Measurements from ENCODE around the gene DUSP5.

- TF ChIP-seq TAF1 (conservative IDR thresholded peaks at IDR 0.05) (no peak), RXRA (IDR thresholded peaks at IDR 0.05) (no peak), CTCF (IDR thresholded peaks at IDR 0.05; ENCODE audit: low read depth, low read length, missing input control) (no peak), JUND (IDR thresholded peaks at IDR 0.05) (no peak), NR2F2 (IDR thresholded peaks at IDR 0.05) (no peak), MAX (IDR thresholded peaks at IDR 0.05) (no peak), SP1 (IDR thresholded peaks at IDR 0.05) (no peak), EGR1 (IDR thresholded peaks at IDR 0.05; ENCODE audit: low read depth in 2 of 2) (no peak)
These were observed 36.6 kb upstream of the DUSP5 start for GRCh38 chr10:110461088-110461487.

Data from liver (tissue), 3 donors.